ENCODE results near the gene LZTS2.

GRCh38 chr10:101052285-101052684, 52.7 kb downstream of the LZTS2 start:
- no peak for TF ChIP-seq CTCF (IDR thresholded peaks at IDR 0.05)
- TF ChIP-seq POLR2A (IDR thresholded peaks at IDR 0.05) = no peak

Data from uterus (tissue), 2 donors.